Endothelial cell of umbilical vein (primary cell): ENCODE data around the gene ZNF316.

Experiments used
- EZH2 ChIP-seq: IDR thresholded peaks from 2 replicates; pipeline ENCODE4 v1.6.1; 2012; ENCODE audit warnings: borderline replicate concordance, low read depth, mild to moderate bottlenecking, moderate library complexity, low read length, inconsistent platforms; ENCODE audit not compliant: severe bottlenecking
- FOS ChIP-seq: IDR thresholded peaks from 2 replicates; pipeline ENCODE4 v1.6.1; 2011; ENCODE audit warnings: mild to moderate bottlenecking, low read length, moderate library complexity, borderline replicate concordance; ENCODE audit not compliant: insufficient read depth
- MYC ChIP-seq: IDR thresholded peaks from one replicate; pipeline ENCODE4 v1.6.1; 2011; ENCODE audit warnings: mild to moderate bottlenecking, low read depth, low read length
- POLR2A ChIP-seq: IDR thresholded peaks from 2 replicates; pipeline ENCODE4 v1.6.1; 2012; ENCODE audit warnings: low read depth, mild to moderate bottlenecking, control low read depth, low read length
- POLR2AphosphoS5 ChIP-seq: IDR thresholded peaks from 2 replicates; pipeline ENCODE4 v1.6.1; 2012; ENCODE audit warnings: low read depth, mild to moderate bottlenecking, control low read depth, low read length, moderate library complexity; ENCODE audit not compliant: insufficient read depth
- TF ChIP-seq, protein P1 (sequence below), 2 donors: IDR thresholded peaks; 1 replicate in 1 of 2; 2 replicates in 1 of 2; pipeline ENCODE4 v1.5.1; 2011; ENCODE audit warnings: low read length in 2 of 2, mild to moderate bottlenecking in 2 of 2, moderate library complexity in 2 of 2, control low read depth in 1 of 2, inconsistent platforms in 1 of 2, low read depth in 1 of 2; ENCODE audit not compliant: insufficient read depth in 1 of 2; ENCODE audit errors: extremely low read depth in 1 of 2

- TF ChIP-seq, protein P1, sequence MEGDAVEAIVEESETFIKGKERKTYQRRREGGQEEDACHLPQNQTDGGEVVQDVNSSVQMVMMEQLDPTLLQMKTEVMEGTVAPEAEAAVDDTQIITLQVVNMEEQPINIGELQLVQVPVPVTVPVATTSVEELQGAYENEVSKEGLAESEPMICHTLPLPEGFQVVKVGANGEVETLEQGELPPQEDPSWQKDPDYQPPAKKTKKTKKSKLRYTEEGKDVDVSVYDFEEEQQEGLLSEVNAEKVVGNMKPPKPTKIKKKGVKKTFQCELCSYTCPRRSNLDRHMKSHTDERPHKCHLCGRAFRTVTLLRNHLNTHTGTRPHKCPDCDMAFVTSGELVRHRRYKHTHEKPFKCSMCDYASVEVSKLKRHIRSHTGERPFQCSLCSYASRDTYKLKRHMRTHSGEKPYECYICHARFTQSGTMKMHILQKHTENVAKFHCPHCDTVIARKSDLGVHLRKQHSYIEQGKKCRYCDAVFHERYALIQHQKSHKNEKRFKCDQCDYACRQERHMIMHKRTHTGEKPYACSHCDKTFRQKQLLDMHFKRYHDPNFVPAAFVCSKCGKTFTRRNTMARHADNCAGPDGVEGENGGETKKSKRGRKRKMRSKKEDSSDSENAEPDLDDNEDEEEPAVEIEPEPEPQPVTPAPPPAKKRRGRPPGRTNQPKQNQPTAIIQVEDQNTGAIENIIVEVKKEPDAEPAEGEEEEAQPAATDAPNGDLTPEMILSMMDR (IDR thresholded peaks at IDR 0.05; ENCODE audit: extremely low read depth in 1 of 2, insufficient read depth in 1 of 2, low read depth in 1 of 2, low read length in 2 of 2) = no peak
- TF ChIP-seq EZH2 (no peak), FOS (no peak), POLR2A (no peak), POLR2AphosphoS5 (no peak), MYC (no peak)
Measured at GRCh38 chr7:6604458-6604857, 32.7 kb upstream of the ZNF316 start.
